IPS-20b (cell line): ENCODE data around the gene HSD17B8.

Experiments
- H3K27ac ChIP-seq: one replicate; pipeline ENCODE4 v1.5.1; 2013; ENCODE audit warnings: low read length
- H3K27me3 ChIP-seq: 2 replicates; pipeline ENCODE4 v1.6.1; 2013; ENCODE audit warnings: mild to moderate bottlenecking, low read length, inconsistent platforms; ENCODE audit not compliant: insufficient read depth
- H3K36me3 ChIP-seq: 2 replicates; pipeline ENCODE4 v1.6.1; 2013; ENCODE audit warnings: low read depth, mild to moderate bottlenecking, inconsistent platforms, low read length, moderate library complexity; ENCODE audit not compliant: insufficient read depth
- H3K4me1 ChIP-seq: 2 replicates; pipeline ENCODE4 v1.6.1; 2013; ENCODE audit warnings: mild to moderate bottlenecking, control low read depth, inconsistent platforms, low read length, moderate library complexity; ENCODE audit not compliant: insufficient read depth
- H3K4me3 ChIP-seq: 2 replicates; pipeline ENCODE4 v1.5.1; 2013; ENCODE audit warnings: mild to moderate bottlenecking, low read length, inconsistent platforms
- H3K9ac ChIP-seq: 2 replicates; pipeline ENCODE4 v1.6.1; 2013; ENCODE audit warnings: low read depth, mild to moderate bottlenecking, inconsistent platforms, low read length, moderate library complexity
- H3K9me3 ChIP-seq: 2 replicates; pipeline ENCODE4 v1.6.1; 2013; ENCODE audit warnings: mild to moderate bottlenecking, low read depth, low read length, inconsistent platforms; ENCODE audit not compliant: insufficient read depth

HSD17B8 gene

GRCh38 chr6:33166363-33166762 is 38.1 kb upstream of the HSD17B8 start:
- H3K4me1 ChIP-seq = no peaks in the 10 kb centered on the region
- no peak overlapping the region for H3K9ac ChIP-seq
- H3K27me3 ChIP-seq = peaks cover 13% of the 10 kb centered on the region
- no peak overlapping the region for H3K27ac ChIP-seq
- H3K4me3 ChIP-seq = no peak overlapping the region
- H3K9me3 ChIP-seq = no peaks in the 10 kb centered on the region
- H3K36me3 ChIP-seq = no peaks in the 10 kb centered on the region

GRCh38 chr6:33166811-33167210 is 37.6 kb upstream of the HSD17B8 start:
- no peak overlapping the region for H3K9ac ChIP-seq
- no peaks in the 10 kb centered on the region for H3K36me3 ChIP-seq
- no peaks in the 10 kb centered on the region for H3K9me3 ChIP-seq
- H3K27ac ChIP-seq = no peak overlapping the region
- H3K4me1 ChIP-seq = no peaks in the 10 kb centered on the region
- peaks cover 10% of the 10 kb centered on the region for H3K27me3 ChIP-seq
- H3K4me3 ChIP-seq = no peak overlapping the region

- no peak overlapping the region for H3K4me3 ChIP-seq
- no peak overlapping the region for H3K27ac ChIP-seq
- no peaks in the 10 kb centered on the region for H3K36me3 ChIP-seq
- no peaks in the 10 kb centered on the region for H3K9me3 ChIP-seq
- no peak overlapping the region for H3K9ac ChIP-seq
- no peaks in the 10 kb centered on the region; the same call in 1 of the 2 replicates for H3K4me1 ChIP-seq
- H3K27me3 ChIP-seq = peaks cover 2% of the 10 kb centered on the region
Measured at GRCh38 chr6:33167374-33168283, 36.8 kb upstream of the HSD17B8 start.

- H3K9me3 ChIP-seq = no peaks in the 10 kb centered on the region
- H3K4me3 ChIP-seq = no peak overlapping the region
- no peaks in the 10 kb centered on the region for H3K27me3 ChIP-seq
- no peak overlapping the region for H3K27ac ChIP-seq
- H3K36me3 ChIP-seq = no peaks in the 10 kb centered on the region
- H3K9ac ChIP-seq = no peak overlapping the region
- H3K4me1 ChIP-seq = no peaks in the 10 kb centered on the region; the same call in 1 of the 2 replicates
Measured at GRCh38 chr6:33168284-33168601, 36.2 kb upstream of the HSD17B8 start.

GRCh38 chr6:33168639-33169038 is 35.8 kb upstream of the HSD17B8 start:
- H3K27me3 ChIP-seq = no peaks in the 10 kb centered on the region
- no peak overlapping the region for H3K4me3 ChIP-seq
- no peaks in the 10 kb centered on the region; the same call in 1 of the 2 replicates for H3K4me1 ChIP-seq
- no peaks in the 10 kb centered on the region for H3K36me3 ChIP-seq
- no peak overlapping the region for H3K9ac ChIP-seq
- no peak overlapping the region for H3K27ac ChIP-seq
- no peaks in the 10 kb centered on the region for H3K9me3 ChIP-seq

DNA sequence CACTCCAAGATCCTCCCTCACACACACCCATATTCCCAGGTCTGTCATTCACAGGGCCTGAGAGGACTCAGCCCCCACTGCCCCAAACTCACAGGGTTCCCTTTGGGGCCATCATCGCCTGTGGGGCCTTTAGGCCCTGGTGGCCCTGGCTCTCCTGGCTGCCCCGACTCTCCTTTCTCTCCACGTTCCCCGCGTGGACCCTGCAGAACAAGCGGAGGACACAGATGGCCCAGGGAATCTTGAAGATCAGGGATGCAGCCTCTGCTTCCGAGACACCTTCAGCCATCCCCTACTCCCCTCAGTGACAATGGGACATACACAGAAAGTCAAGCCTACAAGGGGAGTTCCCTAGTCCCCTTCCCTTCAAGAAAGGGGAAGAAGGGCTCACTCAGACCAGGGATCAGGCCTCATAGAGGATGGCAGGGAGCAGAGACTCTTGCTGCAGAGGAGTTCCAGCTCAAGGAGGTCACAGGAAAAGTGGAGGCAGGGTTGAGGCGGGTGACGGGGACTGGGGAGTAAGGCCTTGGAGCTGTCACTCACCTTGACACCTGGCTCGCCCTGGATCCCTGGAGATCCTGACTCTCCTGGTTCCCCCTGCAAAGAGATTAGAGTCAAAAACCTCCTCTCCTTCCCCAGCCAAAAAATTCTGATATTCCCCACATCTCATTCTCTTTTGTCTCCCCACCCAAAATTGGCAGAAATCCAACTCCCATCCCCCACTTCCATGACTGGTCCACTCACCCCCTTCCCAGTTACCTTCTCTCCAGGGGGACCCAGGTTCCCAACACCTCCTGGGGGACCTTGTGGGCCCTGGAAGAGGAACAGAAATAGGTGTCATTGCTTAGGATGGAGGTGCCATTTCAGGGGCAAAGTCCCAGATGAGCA is 34.9 kb upstream of the HSD17B8 start:
- no peak overlapping the region for H3K4me3 ChIP-seq
- H3K36me3 ChIP-seq = no peaks in the 10 kb centered on the region
- H3K27ac ChIP-seq = no peak overlapping the region
- no peaks in the 10 kb centered on the region; the same call in 1 of the 2 replicates for H3K4me1 ChIP-seq
- H3K27me3 ChIP-seq = no peaks in the 10 kb centered on the region
- no peak overlapping the region for H3K9ac ChIP-seq
- no peaks in the 10 kb centered on the region for H3K9me3 ChIP-seq

- no peaks in the 10 kb centered on the region for H3K9me3 ChIP-seq
Measured at GRCh38 chr6:33170176-33171015, 34.1 kb upstream of the HSD17B8 start.

DNA sequence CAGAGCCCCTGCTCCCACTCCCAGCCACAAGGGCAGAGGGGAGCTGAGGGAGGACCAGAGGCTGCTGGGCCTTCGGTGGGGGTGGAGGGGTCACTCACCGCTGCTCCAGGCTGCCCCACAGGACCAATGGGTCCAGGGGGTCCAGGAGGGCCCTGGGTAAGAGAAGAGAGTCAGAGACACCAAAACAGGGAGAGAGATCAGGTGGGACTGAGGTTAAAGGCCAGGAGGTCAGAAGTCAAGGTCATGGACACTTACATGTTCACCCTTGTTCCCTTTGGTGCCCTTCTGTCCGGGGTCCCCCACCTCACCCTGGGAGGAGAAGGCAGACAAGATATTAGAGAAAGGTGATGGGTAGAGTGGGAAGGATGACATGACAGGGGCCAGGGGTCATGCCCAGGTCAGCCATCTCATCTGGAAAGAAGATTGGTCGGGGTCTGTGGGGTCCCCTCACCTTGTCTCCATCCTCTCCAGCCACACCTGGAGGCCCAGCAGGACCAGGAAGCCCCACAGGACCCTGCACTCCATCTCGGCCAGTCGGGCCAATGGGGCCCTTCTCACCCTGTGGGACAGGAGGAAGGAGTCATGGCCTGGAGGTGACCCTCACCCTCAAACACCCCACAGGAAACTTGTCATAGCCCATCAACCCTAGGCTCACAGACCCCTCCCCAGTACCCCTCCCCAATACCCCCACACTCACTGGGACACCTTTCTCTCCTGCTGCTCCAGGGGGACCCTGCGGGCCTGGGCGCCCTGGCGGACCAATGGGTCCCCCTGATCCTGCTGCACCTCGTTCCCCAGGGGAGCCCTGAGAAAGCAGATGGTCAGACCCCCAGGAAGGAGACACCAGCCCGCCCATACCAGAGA is 33.2 kb upstream of the HSD17B8 start:
- H3K27ac ChIP-seq = no peak overlapping the region
- H3K4me3 ChIP-seq = no peak overlapping the region
- H3K27me3 ChIP-seq = no peaks in the 10 kb centered on the region
- H3K4me1 ChIP-seq = no peaks in the 10 kb centered on the region; the same call in 1 of the 2 replicates
- H3K9me3 ChIP-seq = no peaks in the 10 kb centered on the region
- no peaks in the 10 kb centered on the region for H3K36me3 ChIP-seq
- H3K9ac ChIP-seq = no peak overlapping the region

More at GRCh38 chr6:33170176-33171015, 34.1 kb upstream of the HSD17B8 start:
- no peak overlapping the region for H3K4me3 ChIP-seq
- no peak overlapping the region for H3K27ac ChIP-seq
- H3K27me3 ChIP-seq = no peaks in the 10 kb centered on the region
- no peaks in the 10 kb centered on the region for H3K36me3 ChIP-seq
- no peaks in the 10 kb centered on the region; the same call in 1 of the 2 replicates for H3K4me1 ChIP-seq
- no peak overlapping the region for H3K9ac ChIP-seq

DNA sequence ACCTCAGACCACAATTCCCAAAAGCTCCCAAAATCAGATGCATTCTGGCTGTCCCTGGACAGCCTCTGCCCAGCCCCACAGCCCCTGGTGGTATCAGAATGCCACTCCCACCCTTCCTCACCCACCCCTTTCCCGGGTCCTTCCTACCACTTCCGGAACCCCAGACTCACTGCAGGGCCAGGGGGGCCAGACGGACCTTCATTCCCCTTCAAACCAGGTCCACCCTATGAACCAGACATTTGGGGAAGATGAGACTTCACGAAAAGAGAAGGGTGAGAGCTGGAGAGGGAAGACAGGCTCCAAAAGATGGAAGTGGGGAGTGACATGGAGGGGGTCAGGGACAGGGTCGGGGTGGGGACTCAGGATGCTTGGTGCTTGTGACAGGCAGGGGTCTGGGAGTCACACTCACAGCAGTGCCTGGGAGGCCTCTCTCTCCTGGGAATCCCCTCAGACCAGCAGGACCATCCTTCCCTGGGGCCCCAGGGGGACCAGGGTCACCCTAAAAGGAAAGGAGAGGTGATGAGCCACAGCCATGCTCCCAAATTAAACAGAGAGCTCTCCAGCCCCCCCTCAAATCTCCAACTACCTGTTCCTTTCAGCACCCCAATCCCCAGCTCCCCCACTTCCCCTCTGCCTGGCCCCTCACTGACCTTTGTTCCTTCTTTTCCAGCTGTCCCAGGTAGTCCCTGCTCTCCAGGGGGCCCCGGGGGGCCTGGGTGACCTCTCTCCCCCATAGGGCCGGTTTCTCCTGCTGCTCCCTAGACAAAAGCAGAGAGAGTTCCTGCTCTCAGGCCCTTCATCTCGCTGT is 32.4 kb upstream of the HSD17B8 start:
- Histone ChIP-seq H3K4me1 (no peaks in the 10 kb centered on the region; the same call in 1 of the 2 replicates), H3K9ac (no peak overlapping the region), H3K27ac (no peak overlapping the region), H3K9me3 (no peaks in the 10 kb centered on the region), H3K36me3 (no peaks in the 10 kb centered on the region), H3K4me3 (no peak overlapping the region), H3K27me3 (no peaks in the 10 kb centered on the region)
